ENCODE results near the gene DNMT1.

The DNMT1 gene

DNA sequence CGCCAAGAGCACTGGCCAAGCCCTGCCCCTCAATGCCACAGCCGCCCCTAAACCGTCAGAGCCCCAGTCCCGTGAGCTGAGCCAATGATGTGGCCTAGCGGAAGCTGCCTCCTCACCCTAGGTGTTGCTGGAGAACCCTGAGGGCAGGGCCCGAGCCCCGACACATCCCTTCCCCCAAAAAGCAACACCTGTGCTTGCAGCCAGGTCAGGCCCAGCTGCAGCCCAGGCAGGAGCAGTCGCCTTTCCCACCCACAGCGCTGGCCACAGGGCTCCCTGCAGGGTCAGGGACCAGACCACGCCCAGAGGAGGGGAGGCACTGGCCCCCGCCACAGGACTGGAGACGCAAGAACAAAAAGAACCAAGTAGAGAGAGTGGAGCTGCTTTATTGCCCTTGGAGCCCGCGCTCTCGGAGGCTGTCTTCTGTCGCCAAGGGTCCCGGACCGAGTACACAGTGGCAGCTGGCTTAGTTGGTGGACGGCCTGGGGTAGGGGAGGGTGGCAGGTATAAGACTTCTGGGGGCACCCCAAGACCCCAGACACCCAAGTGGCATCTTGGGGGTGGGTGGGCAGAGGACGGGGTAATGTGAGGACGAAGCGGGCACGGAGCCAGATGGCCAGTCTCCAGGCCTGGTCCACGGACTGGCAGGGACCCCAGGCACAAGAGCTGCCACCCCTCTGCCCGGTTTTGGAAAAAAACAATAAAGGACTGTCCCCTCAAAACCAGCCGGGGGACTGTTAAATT lies 79.9 kb downstream of the DNMT1 start:
- DNase-seq (ENCODE audit: low read depth in 2 of 2): no peak

DNA sequence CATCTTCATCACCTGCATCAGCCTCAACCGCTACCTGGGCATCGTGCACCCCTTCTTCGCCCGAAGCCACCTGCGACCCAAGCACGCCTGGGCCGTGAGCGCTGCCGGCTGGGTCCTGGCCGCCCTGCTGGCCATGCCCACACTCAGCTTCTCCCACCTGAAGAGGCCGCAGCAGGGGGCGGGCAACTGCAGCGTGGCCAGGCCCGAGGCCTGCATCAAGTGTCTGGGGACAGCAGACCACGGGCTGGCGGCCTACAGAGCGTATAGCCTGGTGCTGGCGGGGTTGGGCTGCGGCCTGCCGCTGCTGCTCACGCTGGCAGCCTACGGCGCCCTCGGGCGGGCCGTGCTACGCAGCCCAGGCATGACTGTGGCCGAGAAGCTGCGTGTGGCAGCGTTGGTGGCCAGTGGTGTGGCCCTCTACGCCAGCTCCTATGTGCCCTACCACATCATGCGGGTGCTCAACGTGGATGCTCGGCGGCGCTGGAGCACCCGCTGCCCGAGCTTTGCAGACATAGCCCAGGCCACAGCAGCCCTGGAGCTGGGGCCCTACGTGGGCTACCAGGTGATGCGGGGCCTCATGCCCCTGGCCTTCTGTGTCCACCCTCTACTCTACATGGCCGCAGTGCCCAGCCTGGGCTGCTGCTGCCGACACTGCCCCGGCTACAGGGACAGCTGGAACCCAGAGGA lies 80.6 kb downstream of the DNMT1 start:
- no peak for DNase-seq (ENCODE audit: low read depth in 2 of 2)

DNA sequence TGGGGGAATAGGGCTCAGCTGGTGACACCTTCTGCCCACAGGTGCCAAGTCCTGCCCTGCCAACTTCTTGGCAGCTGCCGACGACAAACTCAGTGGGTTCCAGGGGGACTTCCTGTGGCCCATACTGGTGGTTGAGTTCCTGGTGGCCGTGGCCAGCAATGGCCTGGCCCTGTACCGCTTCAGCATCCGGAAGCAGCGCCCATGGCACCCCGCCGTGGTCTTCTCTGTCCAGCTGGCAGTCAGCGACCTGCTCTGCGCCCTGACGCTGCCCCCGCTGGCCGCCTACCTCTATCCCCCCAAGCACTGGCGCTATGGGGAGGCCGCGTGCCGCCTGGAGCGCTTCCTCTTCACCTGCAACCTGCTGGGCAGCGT lies 81.2 kb downstream of the DNMT1 start:
- DNase-seq (ENCODE audit: low read depth in 2 of 2): no peak

DNA sequence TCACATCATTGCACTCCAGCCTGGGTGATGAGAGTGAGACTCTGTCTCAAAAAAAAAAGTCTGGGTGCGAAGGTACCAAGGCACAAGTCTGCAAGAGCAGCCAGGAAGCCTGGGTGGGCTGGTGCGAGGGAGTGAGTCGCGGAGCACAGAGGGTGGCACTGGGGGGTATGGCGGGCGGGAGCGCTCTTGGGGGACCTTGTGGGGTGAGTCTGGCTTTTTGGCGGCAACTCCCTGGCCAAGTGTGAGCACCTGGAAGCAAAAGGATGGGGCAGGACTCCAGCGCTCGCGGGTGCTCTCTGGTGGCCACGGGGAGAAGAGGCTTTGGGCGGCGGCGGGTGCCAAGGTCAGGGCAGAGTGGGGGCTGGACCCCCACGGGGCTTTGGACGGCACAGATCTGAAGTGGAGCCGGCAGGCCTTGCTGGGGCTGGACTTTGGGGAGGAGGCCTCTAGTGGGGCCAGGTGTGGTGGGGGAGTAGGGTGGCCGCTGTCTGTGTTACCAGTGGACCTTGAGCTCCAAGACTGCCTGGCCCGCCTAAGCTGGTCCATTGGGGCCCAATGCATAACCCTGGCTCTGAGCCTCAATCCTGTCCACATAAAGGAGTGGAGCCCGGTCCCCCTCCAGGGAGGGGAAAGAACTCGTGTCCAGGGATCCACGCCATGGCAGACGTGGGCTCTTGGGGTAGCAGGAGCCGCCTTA lies 81.7 kb downstream of the DNMT1 start:
- DNase-seq (ENCODE audit: low read depth in 2 of 2): peak in 1 of 2 donors; percentile 58

DNA sequence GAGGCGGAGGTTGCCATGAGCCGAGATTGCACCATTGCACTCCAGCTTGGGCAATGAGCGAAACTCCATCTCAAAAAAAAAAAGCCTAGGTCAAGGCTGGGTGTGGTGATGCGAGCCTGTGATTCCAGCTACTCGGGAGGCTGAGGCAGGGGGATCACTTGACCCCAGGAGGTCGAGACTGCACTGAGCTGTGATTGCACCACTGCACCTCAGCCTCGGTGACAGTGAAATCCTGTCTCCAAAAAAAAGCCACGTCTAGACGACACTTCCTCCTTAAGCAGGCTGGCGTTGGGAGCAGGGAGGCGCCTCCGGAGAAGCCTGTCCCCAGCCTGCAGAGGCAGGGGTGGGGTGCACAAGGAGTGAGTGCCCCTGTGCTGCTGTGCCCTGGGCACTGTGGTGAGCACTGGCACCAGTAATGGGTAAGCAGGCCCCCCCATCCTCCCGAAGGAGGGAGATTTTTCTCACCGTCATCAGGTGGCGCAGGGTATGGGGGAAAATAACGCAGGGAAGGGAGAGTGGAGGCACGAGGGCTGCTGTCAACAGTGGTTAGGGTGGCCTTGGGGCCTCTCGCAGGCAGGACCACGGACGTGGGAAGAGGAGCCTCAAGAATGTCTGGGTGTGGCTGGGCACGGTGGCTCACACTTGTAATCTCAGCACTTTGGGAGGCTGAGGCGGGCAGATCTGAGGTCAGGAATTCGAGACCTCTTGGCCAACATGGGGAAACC lies 82.6 kb downstream of the DNMT1 start:
- peak in 1 of 2 donors; percentile 52 for DNase-seq (ENCODE audit: low read depth in 2 of 2)

DNA sequence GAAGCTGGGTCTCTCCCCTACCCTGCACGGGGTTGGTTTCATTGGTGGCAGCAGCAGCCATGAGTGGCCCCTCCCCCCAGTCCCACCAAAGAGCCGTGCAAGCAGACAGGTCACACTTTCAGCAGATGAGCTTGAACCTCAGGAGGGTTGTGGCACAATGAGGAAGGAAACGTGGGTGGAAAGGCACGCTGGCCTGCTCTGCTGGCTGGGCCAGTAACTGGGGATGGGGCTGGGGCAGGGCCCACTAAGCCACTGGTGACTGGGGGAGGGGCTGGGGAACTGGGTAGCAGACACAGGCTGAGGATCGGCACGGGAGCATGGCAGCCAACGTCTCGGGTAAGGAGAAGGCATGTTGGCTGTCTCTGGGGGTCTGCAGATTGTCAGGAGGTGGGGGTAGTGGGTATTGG lies 83.3 kb downstream of the DNMT1 start, which contains the start of gene P2RY11:
Gene P2RY11, plus strand, starts transcription at position 289 of the 407 bp plus-strand sequence. Its CDS starts 29 bp downstream, at position 318.
- DNase-seq (ENCODE audit: low read depth in 2 of 2): no peak

DNA sequence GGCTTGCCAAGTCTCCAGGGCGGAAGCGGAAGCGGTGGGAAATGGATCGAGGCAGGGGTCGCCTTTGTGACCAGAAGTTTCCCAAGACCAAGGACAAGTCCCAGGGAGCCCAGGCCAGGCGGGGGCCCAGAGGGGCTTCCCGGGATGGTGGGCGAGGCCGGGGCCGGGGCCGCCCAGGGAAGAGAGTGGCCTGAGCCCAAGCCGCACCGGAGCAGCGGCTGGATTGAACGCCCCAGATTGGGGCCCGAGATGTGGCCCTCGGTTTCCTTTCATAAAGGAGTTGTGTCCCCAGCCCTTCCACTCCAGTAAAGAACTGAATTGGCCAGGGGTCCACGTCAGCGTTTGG lies 83.8 kb downstream of the DNMT1 start:
- DNase-seq (ENCODE audit: low read depth in 2 of 2): no peak

DNA sequence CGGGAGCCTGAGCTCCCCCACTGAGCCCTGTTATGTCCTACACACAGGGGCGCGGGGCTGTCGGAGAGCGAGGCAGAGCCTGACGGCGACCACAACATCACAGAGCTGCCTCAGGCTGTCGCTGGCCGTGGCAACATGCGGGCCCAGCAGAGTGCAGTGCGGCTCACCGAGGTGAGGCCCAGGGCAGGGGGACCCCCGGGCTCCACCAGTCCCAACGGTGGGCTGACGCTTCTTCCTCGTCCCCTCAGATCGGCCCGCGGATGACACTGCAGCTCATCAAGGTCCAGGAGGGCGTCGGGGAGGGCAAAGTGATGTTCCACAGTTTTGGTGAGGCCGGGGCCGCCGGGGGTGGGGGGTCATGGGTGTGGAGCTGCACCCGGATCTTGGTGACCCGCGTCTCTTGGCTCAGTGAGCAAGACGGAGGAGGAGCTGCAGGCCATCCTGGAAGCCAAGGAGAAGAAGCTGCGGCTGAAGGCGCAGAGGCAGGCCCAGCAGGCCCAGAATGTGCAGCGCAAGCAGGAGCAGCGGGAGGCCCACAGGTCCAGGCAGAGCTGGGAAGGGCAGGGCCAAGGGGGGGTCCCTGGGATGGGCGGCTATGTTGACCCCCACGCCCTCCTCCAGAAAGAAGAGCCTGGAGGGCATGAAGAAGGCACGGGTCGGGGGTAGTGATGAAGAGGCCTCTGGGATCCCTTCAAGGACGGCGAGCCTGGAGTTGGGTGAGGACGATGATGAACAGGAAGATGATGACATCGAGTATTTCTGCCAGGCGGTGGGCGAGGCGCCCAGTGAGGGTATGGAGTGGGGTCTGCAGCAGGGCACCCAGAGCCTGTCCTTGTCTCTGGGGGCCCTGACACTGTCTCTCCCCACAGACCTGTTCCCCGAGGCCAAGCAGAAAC lies 84.4 kb downstream of the DNMT1 start:
- no peak for DNase-seq (ENCODE audit: low read depth in 2 of 2)

DNA sequence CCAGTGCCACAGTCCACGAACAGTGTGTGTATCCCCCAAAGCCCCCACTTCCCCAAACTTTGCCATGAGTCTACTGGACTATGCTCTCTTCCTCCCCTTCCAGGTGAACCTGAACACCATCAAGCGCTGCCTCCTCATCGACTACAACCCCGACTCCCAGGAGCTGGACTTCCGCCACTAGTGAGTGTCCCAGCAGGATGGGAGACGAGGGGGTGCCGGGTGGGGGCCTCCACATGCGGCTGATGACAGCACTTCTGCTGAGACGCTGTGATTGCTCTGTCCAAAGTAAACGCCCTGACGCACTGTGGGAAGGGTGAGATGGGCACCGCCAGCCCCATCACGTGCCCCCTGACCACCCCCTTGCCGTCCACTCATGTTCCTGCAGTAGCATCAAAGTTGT lies 85.2 kb downstream of the DNMT1 start:
- DNase-seq (ENCODE audit: low read depth in 2 of 2): no peak

DNA sequence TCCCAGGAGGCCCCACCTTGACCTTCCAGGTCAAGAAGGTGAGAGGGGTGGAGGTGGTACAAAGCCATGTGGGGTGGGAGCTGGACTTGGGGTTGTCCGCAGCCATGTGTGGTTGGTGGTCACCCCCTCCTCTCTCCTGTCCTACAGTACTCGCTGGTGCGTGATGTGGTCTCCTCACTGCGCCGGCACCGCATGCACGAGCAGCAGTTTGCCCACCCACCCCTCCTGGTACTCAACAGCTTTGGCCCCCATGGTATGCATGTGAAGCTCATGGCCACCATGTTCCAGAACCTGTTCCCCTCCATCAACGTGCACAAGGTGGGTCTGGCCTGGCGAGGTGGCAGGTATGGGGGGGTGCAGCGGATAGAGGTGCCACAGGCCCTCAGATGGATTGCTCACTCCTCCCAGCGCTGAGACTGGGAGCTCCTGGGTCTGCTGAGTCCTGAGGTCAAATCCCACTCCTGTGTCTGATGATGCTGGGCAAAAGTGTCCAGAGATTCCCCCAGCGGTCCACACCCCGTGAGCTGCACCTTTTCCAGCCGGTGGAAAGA lies 86.9 kb downstream of the DNMT1 start:
- no peak for DNase-seq (ENCODE audit: low read depth in 2 of 2)

DNA sequence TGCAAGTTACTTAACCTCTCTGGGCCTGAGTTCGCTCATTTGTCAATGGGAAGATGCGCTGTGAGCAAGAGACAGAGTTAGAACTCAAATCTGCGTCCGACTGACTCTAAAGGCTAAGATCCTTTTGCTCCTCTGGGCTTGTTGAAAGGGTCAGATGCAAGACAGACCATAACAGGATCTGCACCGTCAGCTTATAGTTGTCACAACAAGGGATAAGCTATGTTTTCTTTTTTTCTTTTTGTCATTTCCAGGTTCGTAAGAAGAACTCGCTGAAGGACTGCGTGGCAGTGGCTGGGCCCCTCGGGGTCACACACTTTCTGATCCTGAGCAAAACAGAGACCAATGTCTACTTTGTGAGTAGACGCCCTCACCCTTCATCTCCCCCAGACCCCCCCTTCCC lies 87.5 kb downstream of the DNMT1 start:
- DNase-seq (ENCODE audit: low read depth in 2 of 2): no peak

DNA sequence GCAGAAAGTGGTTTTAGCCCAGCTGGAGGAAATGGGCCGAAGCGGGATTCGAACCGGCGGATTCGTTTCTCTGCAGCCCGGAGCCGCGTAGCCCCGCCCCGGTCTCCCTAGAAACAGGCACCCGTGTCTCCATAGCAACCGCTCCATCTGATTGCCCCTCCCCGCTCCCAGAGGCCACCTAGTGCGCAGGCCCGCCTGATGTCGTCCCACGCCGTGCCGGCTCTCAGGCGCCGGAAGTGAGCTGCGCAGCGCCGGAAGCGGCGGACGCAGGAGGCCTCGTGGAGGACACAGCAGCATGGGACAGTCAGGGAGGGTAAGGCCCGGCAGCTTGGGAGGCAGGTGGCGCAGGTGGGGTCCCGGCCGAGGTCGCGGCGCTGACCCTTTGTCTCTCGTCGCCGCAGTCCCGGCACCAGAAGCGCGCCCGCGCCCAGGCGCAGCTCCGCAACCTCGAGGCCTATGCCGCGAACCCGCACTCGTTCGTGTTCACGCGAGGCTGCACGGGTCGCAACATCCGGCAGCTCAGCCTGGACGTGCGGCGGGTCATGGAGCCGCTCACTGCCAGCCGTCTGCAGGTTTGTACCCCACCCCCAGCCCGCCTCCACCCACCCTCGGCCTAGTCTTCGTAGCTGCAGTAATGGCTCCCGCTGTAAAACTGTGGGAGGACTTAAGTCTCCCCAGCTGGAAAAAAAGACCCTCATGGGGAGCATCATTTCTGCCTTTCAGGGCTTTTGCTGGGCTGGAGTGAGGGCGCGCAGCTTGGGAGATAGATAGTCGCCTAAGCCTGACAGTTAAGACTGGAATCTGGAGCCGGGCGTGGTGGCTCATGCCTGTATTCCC lies 88.4 kb downstream of the DNMT1 start, which contains the start of gene PPAN:
Gene PPAN, plus strand, starts transcription at position 263 of the 837 bp plus-strand sequence. Its CDS starts 33 bp downstream, at position 296.
- DNase-seq (ENCODE audit: low read depth in 2 of 2): peak; percentile 90 to 92

DNA sequence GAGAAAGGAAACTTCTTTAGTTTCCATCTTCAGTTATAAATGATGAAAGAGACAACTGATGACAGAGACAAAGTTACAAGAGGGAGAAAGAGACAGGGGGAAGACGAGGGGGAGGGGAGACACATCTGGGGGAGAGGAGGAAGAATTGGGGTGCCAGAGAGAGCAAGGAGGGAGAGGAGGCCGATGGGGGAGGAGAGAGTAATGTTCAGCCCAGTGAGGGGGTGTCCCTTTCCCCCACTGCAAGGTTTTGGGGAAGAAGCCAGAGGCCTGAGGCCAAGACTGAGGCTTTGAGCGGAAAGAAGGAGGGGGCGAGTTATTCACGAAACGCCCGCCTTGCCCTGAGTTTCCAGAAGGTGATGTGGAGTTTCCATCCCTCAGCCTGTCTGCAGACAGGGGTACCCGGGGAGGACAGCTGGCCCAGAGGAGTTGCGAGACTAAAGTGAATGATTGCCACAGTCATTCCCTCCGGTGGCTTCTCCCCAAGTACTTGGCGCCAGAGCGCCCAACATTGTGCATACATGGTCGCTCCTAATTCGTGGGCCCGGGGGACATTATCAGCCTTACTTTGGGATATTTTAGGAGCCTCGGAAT lies 89.1 kb downstream of the DNMT1 start:
- peak; percentile 65 to 85 for DNase-seq (ENCODE audit: low read depth in 2 of 2)

DNA sequence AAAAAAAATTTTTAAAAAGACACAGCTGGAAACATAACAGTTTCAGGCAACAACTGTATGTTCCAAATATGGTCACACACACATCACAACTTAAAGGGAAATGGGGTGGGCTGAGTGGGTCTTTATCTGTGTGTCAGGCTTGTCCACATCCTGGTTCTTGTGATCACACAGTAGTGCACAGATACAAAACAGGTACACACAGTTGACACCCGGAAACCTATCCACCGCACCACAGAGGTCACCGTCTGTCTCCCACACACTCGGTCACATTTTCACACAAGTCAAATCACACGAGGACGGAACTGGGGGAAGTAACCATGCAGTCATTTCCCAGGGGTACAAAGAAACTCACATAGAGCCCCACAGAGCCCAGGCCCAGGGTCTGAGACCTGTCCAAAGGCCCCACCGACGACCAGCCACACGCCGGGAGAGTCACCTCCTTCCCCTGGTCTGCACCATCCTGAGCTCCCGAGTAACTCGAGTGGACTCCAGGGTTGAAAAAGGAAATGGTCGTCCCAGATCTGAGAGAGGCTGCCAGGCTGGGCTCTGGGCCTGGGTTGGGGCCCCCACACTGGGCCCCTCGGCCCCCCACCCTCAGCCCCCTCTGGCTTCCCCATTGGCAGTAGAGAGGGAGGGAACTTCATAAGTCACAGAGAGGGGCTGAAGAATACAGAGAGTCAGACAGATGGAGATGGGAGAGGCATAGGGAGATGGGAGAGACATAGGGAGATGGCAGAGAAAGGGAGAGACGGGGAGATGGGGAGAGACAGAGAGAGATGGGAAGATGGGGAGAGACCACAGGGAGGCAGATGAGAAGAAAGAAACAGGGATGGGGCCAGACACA lies 89.9 kb downstream of the DNMT1 start:
- DNase-seq (ENCODE audit: low read depth in 2 of 2): peak; percentile 63 to 81

DNA sequence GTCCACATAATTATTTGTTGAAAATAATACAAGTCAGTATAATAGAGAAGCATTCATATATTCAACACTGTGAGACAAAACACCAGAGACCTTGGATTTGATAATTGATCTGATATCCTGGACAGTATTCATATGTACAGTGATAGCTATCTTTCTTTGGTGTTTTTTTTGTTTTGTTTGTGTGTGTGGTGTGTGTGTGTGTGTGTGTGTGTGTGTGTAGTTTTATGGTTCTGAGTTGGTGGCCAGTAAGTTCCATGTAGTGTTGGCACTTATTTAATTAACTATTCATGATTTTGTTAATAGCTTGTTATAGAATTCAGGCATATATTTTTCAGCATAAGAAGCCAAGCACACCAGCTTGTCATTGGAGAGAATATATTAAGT lies 90.6 kb downstream of the DNMT1 start:
- no peak for DNase-seq (ENCODE audit: low read depth in 2 of 2)

DNA sequence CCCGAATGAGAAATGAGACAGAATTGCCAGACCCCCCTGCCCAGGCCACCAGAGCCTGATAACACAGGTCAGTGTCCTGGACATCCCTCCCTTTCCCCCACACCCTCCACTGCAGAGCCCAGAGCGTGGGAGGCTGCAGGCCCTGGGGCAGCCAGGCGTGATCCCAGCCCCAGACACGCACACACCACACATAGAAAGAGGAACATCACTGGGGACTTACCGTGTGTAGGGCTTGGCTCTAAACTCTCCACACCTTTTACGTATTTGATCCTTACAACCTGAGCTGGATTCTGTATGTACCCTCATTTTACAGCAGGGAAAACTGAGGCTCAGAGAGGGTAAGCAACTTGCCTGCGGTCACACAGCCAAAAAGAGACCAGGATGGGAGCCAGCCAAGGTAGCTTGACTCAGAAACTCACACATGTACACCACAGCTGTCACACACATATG lies 91.9 kb downstream of the DNMT1 start:
- no peak for DNase-seq (ENCODE audit: low read depth in 2 of 2)

DNA sequence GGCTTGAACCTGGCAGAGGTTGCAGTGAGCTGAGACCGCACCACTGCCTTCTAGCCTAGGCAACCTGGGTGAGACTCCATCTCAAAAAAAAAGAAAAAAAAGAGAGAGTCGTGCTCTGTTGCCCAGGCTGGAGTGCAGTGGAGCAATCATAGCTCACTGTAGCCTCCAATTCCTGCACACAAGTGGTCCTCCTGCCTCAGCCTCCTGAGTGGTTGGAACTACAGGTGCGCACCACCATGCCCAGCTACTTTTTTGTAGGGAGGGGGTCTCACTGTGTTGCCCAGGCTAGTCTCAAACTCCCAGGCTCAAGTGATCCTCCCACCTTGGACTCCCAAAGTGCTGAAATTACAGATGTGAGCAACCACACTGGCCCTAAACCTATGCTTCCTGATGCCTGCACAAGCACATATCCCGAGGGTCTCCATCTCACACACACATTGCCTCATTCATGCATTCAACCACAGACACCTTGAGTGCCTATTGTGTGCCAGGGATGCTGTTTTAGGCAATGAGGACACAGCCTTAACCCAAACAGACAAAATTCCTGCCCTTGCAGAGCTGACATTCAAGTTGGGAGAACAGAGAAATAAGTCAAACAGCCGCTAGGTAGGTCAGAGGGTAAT lies 94.5 kb downstream of the DNMT1 start:
- no peak for DNase-seq (ENCODE audit: low read depth in 2 of 2)

DNA sequence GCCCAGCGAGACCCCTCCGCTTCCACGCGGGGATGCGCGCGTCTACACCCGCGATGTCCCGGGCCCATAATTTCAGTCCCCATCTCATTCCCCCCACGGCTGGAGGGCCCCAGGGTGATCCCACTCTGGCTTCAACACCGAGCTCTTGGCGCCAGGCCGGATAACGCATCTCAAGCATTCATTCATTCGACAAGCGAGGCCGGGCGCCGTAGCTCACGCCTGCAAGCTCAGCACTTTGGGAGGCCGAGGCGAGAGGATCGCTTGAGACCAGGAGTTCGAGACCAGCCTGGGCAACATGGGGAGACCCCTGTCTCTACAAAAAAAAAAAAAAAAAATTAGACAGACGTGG lies 98.2 kb downstream of the DNMT1 start:
- DNase-seq (ENCODE audit: low read depth in 2 of 2): no peak

All from stimulated activated CD8-positive, alpha-beta memory T cell treated with anti-CD3 and anti-CD28 coated beads, Interleukin-15, amount 100 ng/mL, for 4 hours (primary cell).